Germinal center (tissue), 1 donor: ENCODE results near the gene ARHGEF38.

Experiments
- DNase-seq: peaks from one replicate; pipeline ENCODE4 v3.0.0; 2012; ENCODE audit warnings: mixed read lengths, low spot score

Gene ARHGEF38

GRCh38 chr4:105551965-105552746 is at the start of gene ARHGEF38:
TSS of gene ARHGEF38 (plus strand) at chr4:105552620. CDS start at chr4:105552766, 146 bp downstream.
- no peak for DNase-seq

- no peak for DNase-seq
Observed at GRCh38 chr4:105503484-105503883, 48.9 kb upstream of the ARHGEF38 start.

DNA sequence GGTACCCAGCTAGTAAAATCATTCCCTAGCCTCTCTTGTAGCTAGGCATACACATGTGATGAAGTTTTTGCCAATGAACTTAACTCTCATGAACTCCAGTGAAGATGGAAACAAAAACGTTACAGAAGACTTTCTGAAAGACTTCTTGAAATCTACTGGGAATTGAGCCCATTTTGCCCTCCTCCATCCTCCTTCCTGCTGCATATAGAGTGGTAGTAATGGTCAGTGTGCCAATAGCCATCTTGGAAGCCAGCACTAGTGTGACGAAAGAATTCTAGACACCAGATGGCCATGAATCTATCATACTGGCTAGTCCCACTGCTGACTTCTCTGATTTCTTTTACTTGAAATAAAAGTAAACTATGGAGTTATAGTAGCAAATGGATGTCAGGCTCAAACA is 47.7 kb upstream of the ARHGEF38 start:
- DNase-seq: no peak

GRCh38 chr4:105509291-105509690 is 43.1 kb upstream of the ARHGEF38 start:
- DNase-seq: peak; percentile 21

DNA sequence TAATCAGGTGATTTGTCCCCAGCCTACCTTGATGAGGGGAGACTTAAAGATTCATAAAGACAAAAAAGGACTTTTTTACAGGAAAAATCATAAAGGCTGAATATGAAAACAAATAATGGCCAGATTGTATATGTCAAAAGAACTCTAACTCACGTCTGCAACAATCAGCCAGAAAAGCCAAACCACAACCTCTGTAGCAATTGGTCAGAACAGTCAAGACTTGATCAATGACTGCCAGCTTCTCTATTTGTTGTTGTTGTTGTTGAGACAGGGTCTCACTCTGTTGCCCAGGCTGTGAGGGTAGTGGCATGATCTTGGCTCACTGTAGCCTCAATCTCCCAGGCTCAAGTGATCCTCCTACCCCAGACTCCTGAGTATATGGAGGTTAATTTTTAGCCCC is 42.7 kb upstream of the ARHGEF38 start:
- DNase-seq: no peak

DNA sequence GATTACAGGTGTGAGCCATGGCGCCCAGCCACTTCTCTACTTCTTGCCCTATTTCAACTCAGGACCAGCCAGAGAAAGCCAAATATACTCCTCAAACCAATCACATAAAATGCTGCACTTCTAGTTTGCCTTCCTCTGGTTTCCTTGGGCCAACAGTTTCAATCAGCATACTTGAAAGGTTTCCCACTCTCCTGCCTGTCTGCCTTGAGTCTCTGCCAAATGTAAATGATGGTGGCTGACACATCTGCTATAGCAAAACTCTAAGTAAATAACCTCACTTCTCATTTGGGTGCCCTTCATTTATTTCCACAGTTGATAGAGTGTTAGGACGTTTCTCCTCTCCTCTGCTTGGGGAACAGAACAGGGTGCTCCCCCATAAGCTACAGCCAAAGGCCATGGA is 42.2 kb upstream of the ARHGEF38 start:
- DNase-seq: no peak

- peak; percentile 24 for DNase-seq
Observed at GRCh38 chr4:105520819-105521790, 31.3 kb upstream of the ARHGEF38 start.

DNA sequence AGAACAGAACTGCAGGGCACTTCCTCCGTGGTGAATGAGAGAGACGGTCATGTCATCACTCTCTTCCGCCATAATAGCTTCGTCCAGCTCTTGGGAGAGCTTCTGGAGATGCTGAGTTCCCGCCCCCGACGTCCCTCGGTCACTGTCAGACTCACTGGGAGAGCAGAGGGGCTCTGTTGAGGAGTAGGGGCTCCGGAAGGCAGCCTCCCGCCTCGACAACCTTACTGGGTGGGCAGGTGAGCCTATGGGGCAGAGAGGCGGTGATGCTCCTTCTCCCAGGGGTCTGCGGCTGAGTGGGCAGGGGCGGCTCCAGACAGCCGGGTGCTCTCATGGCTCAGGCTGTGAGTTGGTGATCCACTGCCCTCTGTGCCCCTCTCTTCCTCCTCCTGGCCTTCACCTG is 25.8 kb upstream of the ARHGEF38 start:
- no peak for DNase-seq

GRCh38 chr4:105527081-105527480 is 25.3 kb upstream of the ARHGEF38 start:
- DNase-seq: no peak

DNA sequence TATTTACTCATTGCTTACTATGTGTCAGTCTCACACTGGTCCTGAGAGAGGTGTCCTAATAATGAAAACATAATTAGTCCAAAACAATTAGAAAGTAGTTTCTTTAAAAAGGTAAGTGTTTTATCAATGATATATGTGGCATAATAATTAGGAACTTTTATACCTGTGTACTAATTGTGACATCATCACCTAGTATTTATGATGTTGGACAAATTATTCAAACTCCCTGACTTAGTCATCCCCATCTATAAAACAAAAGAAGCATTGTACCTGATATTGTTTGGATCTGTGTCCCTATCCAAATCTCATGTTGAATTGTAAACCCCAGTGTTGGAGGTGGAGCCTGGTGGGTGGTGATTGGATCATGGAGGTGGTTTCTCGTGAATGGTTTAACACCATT is 15.8 kb upstream of the ARHGEF38 start:
- DNase-seq: no peak

GRCh38 chr4:105541420-105541819 is 11.0 kb upstream of the ARHGEF38 start:
- no peak for DNase-seq

DNA sequence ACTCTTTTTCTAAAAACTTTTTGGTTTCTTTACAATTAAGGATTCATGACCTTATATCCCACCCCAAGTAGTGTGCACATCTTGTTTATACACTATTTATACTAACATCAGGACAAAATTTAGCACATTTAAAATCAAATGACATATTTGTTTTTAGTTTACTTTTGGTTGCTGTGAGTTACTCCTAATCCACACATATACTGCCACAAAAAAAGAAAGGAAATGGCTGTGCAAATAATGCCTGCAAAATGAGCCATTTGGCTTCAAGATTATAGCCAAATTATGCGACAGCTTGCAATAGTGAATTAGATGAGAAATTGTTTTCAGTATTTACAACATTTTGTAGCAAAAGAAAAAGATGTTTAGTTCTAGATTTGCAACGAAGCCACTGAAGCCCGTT is 10.4 kb upstream of the ARHGEF38 start:
- no peak for DNase-seq

DNA sequence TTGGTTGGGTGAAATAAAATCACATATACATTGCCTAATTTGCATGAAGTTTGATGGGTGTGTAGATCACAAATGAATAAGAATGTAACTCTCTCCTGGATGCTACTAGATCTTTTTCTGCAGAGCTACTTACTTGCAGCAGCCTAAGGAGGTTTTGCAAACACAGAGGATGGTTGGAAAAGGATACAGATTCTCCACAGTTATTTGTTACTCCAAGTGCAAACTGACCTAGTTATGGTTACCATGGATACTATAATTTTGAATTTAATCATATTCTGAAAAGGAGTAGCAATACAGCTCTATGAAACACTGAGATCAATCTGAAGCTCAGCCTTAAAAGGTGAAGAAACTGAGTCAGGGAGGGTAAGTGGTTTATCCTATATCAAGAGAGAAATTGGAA is 9.1 kb upstream of the ARHGEF38 start:
- no peak for DNase-seq

- DNase-seq: no peak
Observed at GRCh38 chr4:105543881-105544280, 8.5 kb upstream of the ARHGEF38 start.

- no peak for DNase-seq
Observed at GRCh38 chr4:105544520-105545286, 7.7 kb upstream of the ARHGEF38 start.

- no peak for DNase-seq
Observed at GRCh38 chr4:105546086-105546485, 6.3 kb upstream of the ARHGEF38 start.

DNA sequence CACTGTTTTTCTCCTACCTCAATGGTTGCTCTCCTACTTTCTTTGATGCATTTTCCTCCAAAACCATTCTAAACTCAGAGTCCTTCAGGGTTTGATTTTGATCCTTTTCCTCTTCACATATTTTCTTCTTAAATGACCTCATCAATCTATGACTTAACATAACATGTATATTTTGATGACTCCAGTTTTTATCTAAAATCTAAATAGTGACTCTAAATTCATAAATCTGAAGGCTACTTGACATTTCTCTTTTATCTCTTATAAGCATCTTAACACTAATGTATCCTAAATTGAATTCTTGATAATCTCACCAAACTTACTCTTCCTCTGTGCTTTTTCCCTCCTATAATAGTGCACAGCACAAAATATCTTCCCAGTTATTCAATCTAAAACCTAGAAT is 4.7 kb upstream of the ARHGEF38 start:
- no peak for DNase-seq

DNA sequence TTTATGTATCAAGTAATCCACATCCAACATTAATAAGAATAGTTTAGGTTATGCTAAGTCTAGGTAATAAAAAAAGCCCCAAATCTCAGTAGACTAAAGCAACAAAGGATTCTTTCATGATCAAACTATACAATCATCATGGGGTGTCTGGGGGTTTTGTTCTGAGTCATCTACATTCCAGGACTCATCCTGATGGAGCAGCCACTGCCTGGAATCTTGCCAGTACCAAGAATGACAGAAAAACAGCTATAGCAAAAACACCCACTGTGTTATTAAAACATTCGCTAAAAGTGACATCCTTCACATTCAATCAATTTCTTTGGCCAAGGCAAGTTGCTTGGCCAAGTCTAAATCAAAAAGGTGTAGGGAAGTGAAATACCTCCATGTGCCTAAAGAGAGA is 3.9 kb upstream of the ARHGEF38 start:
- no peak for DNase-seq

DNA sequence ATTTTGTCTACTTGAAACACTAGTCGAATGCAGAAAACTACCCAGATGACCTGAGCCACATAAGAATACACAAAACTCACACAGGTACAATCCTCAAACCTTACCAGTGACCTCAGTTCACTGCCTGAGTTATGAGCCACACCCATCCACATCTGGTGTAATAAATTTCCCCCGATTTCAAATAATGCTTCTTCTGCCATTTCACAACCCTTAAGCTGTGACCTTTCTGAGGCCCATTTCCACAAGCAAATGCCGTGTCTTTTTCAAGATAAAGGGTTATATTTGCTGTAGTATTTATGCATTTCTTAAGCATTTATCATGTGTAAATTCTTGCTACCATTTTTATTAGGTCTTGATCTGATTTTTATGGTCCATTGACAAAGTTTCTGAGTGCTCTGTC is 1.8 kb upstream of the ARHGEF38 start:
- DNase-seq: no peak

- DNase-seq: no peak
Observed at GRCh38 chr4:105555409-105555808, 3.0 kb downstream of the ARHGEF38 start.

GRCh38 chr4:105556206-105556605 is 3.8 kb downstream of the ARHGEF38 start:
- DNase-seq: no peak

DNA sequence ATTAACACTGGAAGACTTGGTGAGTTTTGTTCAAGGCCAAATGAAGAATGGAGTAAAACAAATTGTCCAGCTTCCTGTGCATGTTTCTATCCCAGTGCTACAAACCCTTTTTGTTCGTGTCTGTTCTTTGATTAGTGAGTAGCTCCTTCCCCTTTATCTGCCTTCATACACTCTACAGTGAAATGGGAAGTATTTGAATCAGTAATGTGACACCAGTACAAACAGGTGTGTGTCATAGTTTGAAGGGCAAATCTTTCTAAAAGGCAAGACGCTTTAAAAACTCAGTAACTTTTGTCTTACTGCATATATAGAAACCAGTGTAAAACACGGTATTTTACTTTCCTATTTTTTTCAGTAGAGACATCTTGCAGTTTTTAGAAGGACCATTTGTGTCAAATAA is 5.9 kb downstream of the ARHGEF38 start:
- DNase-seq: no peak
